ENCODE data around the gene GPI. TPM values are rescaled to one million over a fixed set of nuclear protein-coding genes. Genes with fewer than 3 reads are reported as not detected.

GPI gene
- total and polyA plus RNA-seq, 2 of the 8 experiments (the other 6 are each of a cell fraction or from before 2014, with no cell fraction given): 171 to 360 TPM

- TF ChIP-seq SP2 (IDR thresholded peaks at IDR 0.05; ENCODE audit: low read length) (no peak), KDM4A (IDR thresholded peaks at IDR 0.05; ENCODE audit: low read depth, low read length, severe bottlenecking) (no peak)
These were observed 41.1 kb downstream of the GPI start (continued) for GRCh38 chr19:34405892-34406660.
